ENCODE data around the gene FOXN4. TPM values are rescaled to one million over a fixed set of nuclear protein-coding genes. Genes with fewer than 3 reads are reported as not detected.

The FOXN4 gene
- total RNA-seq, 2 experiments from 2014 or later, result not detected

DNA sequence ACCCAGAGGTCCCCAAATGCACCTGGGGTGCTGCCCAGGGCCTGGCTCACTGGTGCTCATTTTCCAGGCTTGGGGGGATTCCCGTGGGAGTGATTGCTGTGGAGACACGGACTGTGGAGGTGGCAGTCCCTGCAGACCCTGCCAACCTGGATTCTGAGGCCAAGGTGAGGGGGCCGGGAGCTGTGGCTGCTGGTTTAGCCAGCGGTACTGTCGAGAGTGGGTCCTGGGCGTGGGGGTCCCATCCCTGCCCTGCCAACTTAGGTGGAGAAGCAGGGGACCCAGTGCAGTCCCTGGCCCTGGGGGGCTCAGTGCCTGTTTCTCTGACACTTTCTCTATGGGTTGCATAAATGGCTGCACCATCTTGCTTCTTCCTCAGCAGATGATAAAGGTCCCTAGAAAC lies 50.9 kb downstream of the FOXN4 start:
- Mint-ChIP-seq H3K36me3 (peaks cover 14% of the 10 kb centered on the region), H3K4me1 (no peaks in the 10 kb centered on the region), H3K27me3 (no peaks in the 10 kb centered on the region), H3K9me3 (ENCODE audit: low read depth) (peaks cover 9% of the 10 kb centered on the region), H3K4me3 (no peak overlapping the region), H3K27ac (no peak overlapping the region)
- ATAC-seq, result no peak
- no peak for DNase-seq
- CTCF ChIA-PET, result interaction anchor here (1.6 kb wide), 1 partner anchor 127 kb away, joined by 3 read pairs; no protein-coding TSS in a partner anchor

DNA sequence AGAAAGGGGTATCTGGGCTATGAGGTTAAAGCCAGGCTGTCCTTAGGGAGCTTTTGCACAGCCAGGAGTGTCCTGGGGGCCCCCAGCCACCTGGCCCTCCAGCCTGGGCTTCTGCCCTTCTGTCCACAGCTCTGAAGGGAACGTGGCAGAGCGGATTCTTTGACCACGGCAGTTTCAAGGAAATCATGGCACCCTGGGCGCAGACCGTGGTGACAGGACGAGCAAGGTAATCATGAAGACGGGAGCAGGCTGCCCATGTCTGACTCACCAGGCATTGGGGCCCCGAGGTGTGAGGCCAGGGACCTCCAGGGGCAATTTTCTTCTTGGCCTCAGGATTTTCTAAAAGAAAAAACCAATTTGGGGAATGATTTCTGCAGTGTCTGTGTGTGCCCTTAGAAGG lies 53.1 kb downstream of the FOXN4 start:
- Mint-ChIP-seq H3K36me3 (peaks cover 25% of the 10 kb centered on the region), H3K27ac (no peak overlapping the region), H3K27me3 (no peaks in the 10 kb centered on the region), H3K9me3 (ENCODE audit: low read depth) (peaks cover 12% of the 10 kb centered on the region), H3K4me3 (no peak overlapping the region), H3K4me1 (no peaks in the 10 kb centered on the region)
- no peak for DNase-seq
- no peak for ATAC-seq
- CTCF ChIA-PET, result interaction anchor here (1.3 kb wide), 1 partner anchor 8 kb away, joined by 3 read pairs; no protein-coding TSS in a partner anchor

GRCh38 chr12:109255377-109255776 lies 53.7 kb downstream of the FOXN4 start:
- Mint-ChIP-seq H3K27ac (no peak overlapping the region), H3K4me1 (peaks cover 2% of the 10 kb centered on the region), H3K27me3 (no peaks in the 10 kb centered on the region), H3K4me3 (no peak overlapping the region), H3K36me3 (peaks cover 27% of the 10 kb centered on the region), H3K9me3 (ENCODE audit: low read depth) (peaks cover 12% of the 10 kb centered on the region)
- DNase-seq, result no peak
- ATAC-seq, result no peak
- CTCF ChIA-PET, result interaction anchor here (1.3 kb wide), 1 partner anchor 9 kb away, joined by 3 read pairs; no protein-coding TSS in a partner anchor

- Mint-ChIP-seq H3K27me3 (no peaks in the 10 kb centered on the region), H3K9me3 (ENCODE audit: low read depth) (peaks cover 12% of the 10 kb centered on the region), H3K36me3 (peaks cover 27% of the 10 kb centered on the region), H3K27ac (no peak overlapping the region), H3K4me1 (peaks cover 6% of the 10 kb centered on the region), H3K4me3 (no peak overlapping the region)
- CTCF ChIA-PET, result no interaction called here
- ATAC-seq (no peak), DNase-seq (no peak)
Measured at GRCh38 chr12:109253913-109254544, 55.1 kb downstream of the FOXN4 start.

DNA sequence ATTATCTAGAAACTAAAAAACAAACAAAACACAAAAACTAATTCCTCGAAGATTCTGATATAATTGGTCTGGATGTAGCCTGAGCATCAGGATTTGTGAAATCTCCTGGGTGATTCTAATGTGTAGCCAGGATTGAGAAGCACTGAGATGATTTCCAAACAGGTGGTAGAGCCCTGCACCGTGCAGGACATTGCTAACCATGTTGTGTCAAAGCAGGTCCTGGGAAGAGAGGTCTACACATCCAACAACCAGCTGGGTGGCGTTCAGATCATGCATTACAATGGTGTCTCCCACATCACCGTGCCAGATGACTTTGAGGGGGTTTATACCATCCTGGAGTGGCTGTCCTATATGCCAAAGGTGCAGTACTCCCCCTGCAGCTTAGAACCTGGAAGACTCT lies 56.3 kb downstream of the FOXN4 start:
- H3K27me3 Mint-ChIP-seq, result no peaks in the 10 kb centered on the region
- ATAC-seq (no peak), DNase-seq (no peak)
- no peak overlapping the region for H3K27ac Mint-ChIP-seq
- H3K4me1 Mint-ChIP-seq, result peaks cover 6% of the 10 kb centered on the region
- no peak overlapping the region for H3K4me3 Mint-ChIP-seq
- H3K36me3 Mint-ChIP-seq, result peaks cover 27% of the 10 kb centered on the region
- peaks cover 12% of the 10 kb centered on the region for H3K9me3 Mint-ChIP-seq (ENCODE audit: low read depth)
- CTCF ChIA-PET, result interaction anchor here (0.6 kb wide), 1 partner anchor 11 kb away, joined by 3 read pairs; no protein-coding TSS in a partner anchor

DNA sequence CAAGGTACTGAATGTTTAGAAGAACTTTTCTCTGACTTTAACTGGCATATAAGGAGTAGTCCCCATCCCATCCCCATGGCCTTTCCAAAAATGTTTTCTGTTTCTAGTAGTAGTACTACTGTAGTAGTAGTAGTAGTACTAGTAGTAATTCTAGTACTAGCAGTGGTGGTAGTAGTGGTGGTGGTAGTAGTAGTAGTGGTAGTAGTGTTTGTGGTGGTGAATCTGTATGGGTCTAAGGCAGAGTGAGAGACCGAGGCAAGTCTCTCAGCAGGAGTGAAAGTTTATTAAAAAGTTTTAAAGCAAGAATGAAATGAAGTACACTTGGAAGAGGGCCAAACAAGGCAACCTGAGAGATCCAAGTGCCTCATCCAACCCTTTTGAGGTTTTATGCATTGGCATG lies 58.6 kb downstream of the FOXN4 start:
- Mint-ChIP-seq H3K9me3 (ENCODE audit: low read depth) (peaks cover 12% of the 10 kb centered on the region), H3K27ac (no peak overlapping the region), H3K36me3 (peaks cover 27% of the 10 kb centered on the region), H3K4me1 (peaks cover 6% of the 10 kb centered on the region), H3K4me3 (no peak overlapping the region), H3K27me3 (no peaks in the 10 kb centered on the region)
- CTCF ChIA-PET, result no interaction called here
- ATAC-seq (no peak), DNase-seq (no peak)

DNA sequence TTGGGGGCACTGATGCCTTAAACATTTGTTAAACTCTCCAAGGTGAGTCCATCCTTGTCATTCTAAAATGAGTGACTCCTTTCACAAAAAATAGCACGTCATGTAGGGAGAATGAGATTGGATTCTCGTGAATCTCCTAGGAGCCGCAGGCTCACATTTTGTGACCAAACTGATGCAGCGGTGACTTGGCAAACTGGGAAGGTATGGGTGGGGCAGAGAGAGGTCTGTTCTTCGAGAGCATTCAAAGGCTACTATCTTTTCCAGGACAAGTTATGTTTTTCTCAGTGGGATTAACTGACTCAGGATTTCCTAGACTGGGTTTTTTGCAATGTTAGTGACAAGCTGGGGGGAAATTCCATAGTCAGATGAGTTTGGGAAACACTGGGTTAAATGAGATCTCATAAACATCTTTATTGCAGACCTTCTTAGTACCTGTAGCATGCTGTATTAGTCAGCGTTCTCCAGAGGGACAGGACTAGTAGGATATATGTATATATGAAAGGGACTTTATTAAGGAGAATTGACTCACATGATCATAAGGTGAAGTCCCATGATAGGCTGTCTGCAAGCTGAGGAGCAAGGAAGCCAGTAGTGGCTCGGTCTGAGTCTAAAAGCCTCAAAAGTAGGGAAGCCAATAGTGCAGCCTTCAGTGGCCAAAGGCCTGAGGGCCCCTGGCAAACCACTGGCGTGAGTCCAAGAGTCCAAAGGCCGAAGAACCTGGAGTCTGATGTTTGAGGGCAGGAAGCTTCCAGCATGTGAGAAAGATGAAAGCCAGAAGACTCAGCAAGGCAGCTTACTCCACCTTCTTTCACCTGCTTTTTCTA lies 61.0 kb downstream of the FOXN4 start:
- Mint-ChIP-seq H3K27ac (no peak overlapping the region), H3K9me3 (ENCODE audit: low read depth) (peaks cover 3% of the 10 kb centered on the region), H3K36me3 (peaks cover 12% of the 10 kb centered on the region), H3K4me3 (no peak overlapping the region), H3K27me3 (no peaks in the 10 kb centered on the region), H3K4me1 (peaks cover 6% of the 10 kb centered on the region)
- CTCF ChIA-PET, result no interaction called here
- ATAC-seq, result no peak
- no peak for DNase-seq

GRCh38 chr12:109246221-109246620 lies 62.9 kb downstream of the FOXN4 start:
- Mint-ChIP-seq H3K4me3 (no peak overlapping the region), H3K4me1 (peaks cover 6% of the 10 kb centered on the region), H3K27me3 (no peaks in the 10 kb centered on the region), H3K9me3 (ENCODE audit: low read depth) (no peaks in the 10 kb centered on the region), H3K27ac (no peak overlapping the region), H3K36me3 (peaks cover 5% of the 10 kb centered on the region)
- ATAC-seq (no peak), DNase-seq (no peak)
- CTCF ChIA-PET, result interaction anchor here (1.2 kb wide), 1 partner anchor 18 kb away, joined by 5 read pairs; no protein-coding TSS in a partner anchor

DNA sequence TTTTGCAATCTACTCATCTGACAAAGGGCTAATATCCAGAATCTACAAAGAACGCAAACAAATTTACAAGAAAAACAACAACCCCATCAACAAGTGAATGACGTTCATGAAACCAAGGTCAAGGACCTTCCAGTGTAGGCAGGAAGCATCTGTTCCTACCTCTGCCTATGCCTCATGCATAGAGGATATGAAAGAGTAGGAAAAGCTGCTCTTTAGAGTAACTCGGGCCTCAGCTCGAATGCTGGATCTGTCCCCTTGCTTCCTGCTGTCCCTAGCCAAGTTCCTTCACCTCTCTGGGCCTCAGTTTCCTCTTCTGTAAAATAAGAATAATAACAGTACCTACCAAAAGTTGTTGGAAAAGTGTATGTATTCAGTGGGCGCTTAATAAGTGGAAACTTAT lies 65.0 kb downstream of the FOXN4 start:
- H3K4me1 Mint-ChIP-seq, result no peaks in the 10 kb centered on the region
- H3K9me3 Mint-ChIP-seq (ENCODE audit: low read depth), result no peaks in the 10 kb centered on the region
- ATAC-seq (no peak), DNase-seq (no peak)
- no peak overlapping the region for H3K4me3 Mint-ChIP-seq
- H3K27ac Mint-ChIP-seq, result no peak overlapping the region
- CTCF ChIA-PET, result no interaction called here
- peaks cover 3% of the 10 kb centered on the region for H3K36me3 Mint-ChIP-seq
- H3K27me3 Mint-ChIP-seq, result no peaks in the 10 kb centered on the region

DNA sequence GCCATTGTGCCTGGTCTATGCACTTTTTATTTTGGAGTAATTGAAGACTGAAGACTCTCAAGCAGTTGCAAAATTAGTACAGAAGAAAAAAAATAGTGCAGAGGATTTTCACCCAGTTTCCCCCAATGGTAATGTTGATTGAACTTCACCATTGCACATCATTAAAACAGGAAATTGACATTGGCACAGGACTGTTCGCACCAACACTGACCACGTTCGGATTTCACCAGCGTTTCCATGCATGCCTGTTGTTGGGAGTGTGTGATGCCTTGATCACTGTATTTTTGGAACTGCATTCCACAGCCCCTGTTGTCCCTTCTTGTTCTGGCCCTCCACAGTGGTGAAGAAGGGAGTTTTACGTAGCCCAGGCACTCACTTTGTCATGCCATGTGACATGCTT lies 67.1 kb downstream of the FOXN4 start:
- ATAC-seq (no peak), DNase-seq (no peak)
- Mint-ChIP-seq H3K4me1 (no peaks in the 10 kb centered on the region), H3K36me3 (peaks cover 3% of the 10 kb centered on the region), H3K27ac (no peak overlapping the region), H3K9me3 (ENCODE audit: low read depth) (no peaks in the 10 kb centered on the region), H3K27me3 (no peaks in the 10 kb centered on the region), H3K4me3 (no peak overlapping the region)
- CTCF ChIA-PET, result no interaction called here

- H3K36me3 Mint-ChIP-seq, result peaks cover 3% of the 10 kb centered on the region
- ATAC-seq (no peak), DNase-seq (no peak)
- H3K4me1 Mint-ChIP-seq, result no peaks in the 10 kb centered on the region
- H3K4me3 Mint-ChIP-seq, result no peak overlapping the region
- CTCF ChIA-PET, result no interaction called here
- H3K27ac Mint-ChIP-seq, result no peak overlapping the region
- H3K9me3 Mint-ChIP-seq (ENCODE audit: low read depth), result no peaks in the 10 kb centered on the region
- no peaks in the 10 kb centered on the region for H3K27me3 Mint-ChIP-seq
Measured at GRCh38 chr12:109240365-109240764, 68.7 kb downstream of the FOXN4 start.

GRCh38 chr12:109239691-109240090 lies 69.4 kb downstream of the FOXN4 start:
- Mint-ChIP-seq H3K36me3 (peaks cover 3% of the 10 kb centered on the region), H3K27me3 (no peaks in the 10 kb centered on the region), H3K27ac (no peak overlapping the region), H3K4me1 (no peaks in the 10 kb centered on the region), H3K4me3 (no peak overlapping the region), H3K9me3 (ENCODE audit: low read depth) (no peaks in the 10 kb centered on the region)
- ATAC-seq (no peak), DNase-seq (no peak)
- CTCF ChIA-PET, result no interaction called here

DNA sequence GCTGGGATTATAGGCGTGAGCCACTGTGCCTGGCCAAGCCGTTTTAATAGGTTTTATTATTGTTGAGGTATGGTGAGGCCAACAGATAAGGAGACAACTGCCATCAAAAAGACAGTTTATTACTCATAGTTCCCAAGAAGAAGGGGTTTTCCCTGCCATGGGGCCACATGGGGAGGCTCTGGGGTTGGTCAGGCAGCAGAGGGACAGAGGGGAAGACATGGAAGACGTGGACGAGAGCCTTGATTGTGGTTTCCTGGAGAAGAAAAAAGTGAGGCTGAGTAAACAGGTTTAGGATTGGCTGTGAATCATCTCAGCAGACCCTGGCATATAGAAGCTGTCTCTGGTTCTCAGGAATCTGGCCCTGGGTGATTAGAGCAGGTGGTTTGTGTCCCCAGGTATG lies 69.9 kb downstream of the FOXN4 start:
- Mint-ChIP-seq H3K9me3 (ENCODE audit: low read depth) (no peaks in the 10 kb centered on the region), H3K27me3 (no peaks in the 10 kb centered on the region), H3K27ac (no peak overlapping the region), H3K36me3 (peaks cover 3% of the 10 kb centered on the region), H3K4me3 (no peak overlapping the region), H3K4me1 (no peaks in the 10 kb centered on the region)
- CTCF ChIA-PET, result no interaction called here
- DNase-seq (no peak), ATAC-seq (no peak)

DNA sequence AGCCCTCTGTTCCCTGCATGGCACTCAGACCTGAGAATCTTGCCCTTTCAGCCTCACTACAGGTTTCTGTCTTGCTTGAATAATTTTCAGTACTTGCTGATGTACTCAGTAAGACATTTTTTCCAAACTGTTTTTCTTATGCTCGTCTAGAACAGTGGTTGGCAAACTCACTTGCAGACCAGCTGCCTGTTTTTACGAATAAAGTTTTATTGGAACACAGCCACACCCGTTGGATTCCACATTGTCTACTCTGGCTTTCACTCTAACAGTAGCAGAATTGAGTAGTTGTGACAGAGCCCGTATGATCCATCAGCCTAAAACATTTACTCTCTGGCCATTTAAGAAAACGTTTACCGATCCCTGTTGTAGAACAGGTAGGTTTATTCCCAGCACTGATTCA lies 72.8 kb downstream of the FOXN4 start:
- Mint-ChIP-seq H3K4me3 (no peak overlapping the region), H3K9me3 (ENCODE audit: low read depth) (no peaks in the 10 kb centered on the region), H3K27ac (no peak overlapping the region), H3K36me3 (peaks cover under 1% of the 10 kb centered on the region), H3K27me3 (no peaks in the 10 kb centered on the region), H3K4me1 (no peaks in the 10 kb centered on the region)
- CTCF ChIA-PET, result no interaction called here
- no peak for DNase-seq
- no peak for ATAC-seq

Measured in activated CD8-positive, alpha-beta memory T cell treated with anti-CD3 and anti-CD28 coated beads, Interleukin-2, amount 10 ng/mL, durations not matched to agents 7 days and 5 days (primary cell).